ENCODE data around the gene ACOT11.

Gene ACOT11

GRCh38 chr1:54593571-54594160 is 45.6 kb downstream of the ACOT11 start:
- FAIRE-seq = no peak

GRCh38 chr1:54594463-54594862 is 46.4 kb downstream of the ACOT11 start:
- no peak for FAIRE-seq

- no peak for FAIRE-seq
These were observed 48.0 kb downstream of the ACOT11 start for GRCh38 chr1:54595956-54596498.

GRCh38 chr1:54596756-54597155 is 48.7 kb downstream of the ACOT11 start:
- FAIRE-seq = no peak

GRCh38 chr1:54597455-54598030 is 49.5 kb downstream of the ACOT11 start:
- FAIRE-seq = no peak

GRCh38 chr1:54599211-54599823 is 51.3 kb downstream of the ACOT11 start:
- no peak for FAIRE-seq

GRCh38 chr1:54600947-54601721 is 53.1 kb downstream of the ACOT11 start:
- no peak for FAIRE-seq

GRCh38 chr1:54601730-54602129 is 53.7 kb downstream of the ACOT11 start:
- no peak for FAIRE-seq

GRCh38 chr1:54602554-54602953 is 54.5 kb downstream of the ACOT11 start:
- FAIRE-seq = no peak

GRCh38 chr1:54603241-54603640 is 55.2 kb downstream of the ACOT11 start:
- FAIRE-seq = no peak

GRCh38 chr1:54604051-54604450 is 56.0 kb downstream of the ACOT11 start:
- no peak for FAIRE-seq

- no peak for FAIRE-seq
These were observed 56.7 kb downstream of the ACOT11 start for GRCh38 chr1:54604572-54605370.

GRCh38 chr1:54606096-54606989 is 58.3 kb downstream of the ACOT11 start:
- no peak for FAIRE-seq

GRCh38 chr1:54606990-54607325 is 58.9 kb downstream of the ACOT11 start:
- no peak for FAIRE-seq

- FAIRE-seq = no peak
These were observed 60.0 kb downstream of the ACOT11 start for GRCh38 chr1:54607821-54608565.

GRCh38 chr1:54608566-54609230 is 60.7 kb downstream of the ACOT11 start:
- no peak for FAIRE-seq

- no peak for FAIRE-seq
These were observed 61.4 kb downstream of the ACOT11 start for GRCh38 chr1:54609301-54609921.

- no peak for FAIRE-seq
These were observed 62.0 kb downstream of the ACOT11 start for GRCh38 chr1:54610048-54610447.

GRCh38 chr1:54610601-54611580 is 62.9 kb downstream of the ACOT11 start:
- FAIRE-seq = no peak

Measured in islet of Langerhans (tissue), 1 donor.